Measurements from ENCODE around the gene ACTN4. TPM values are rescaled to one million over a fixed set of nuclear protein-coding genes. Genes with fewer than 3 reads are reported as not detected.

ACTN4 gene
- total RNA-seq, 1 experiment from 2014 or later = 399 TPM

GRCh38 chr19:38648769-38649304 is 1.4 kb downstream of the ACTN4 start:
- H3K9me3 ChIP-seq (replicated peaks) = no peaks in the 10 kb centered on the region
- peaks cover 49% of the 10 kb centered on the region for H3K4me1 ChIP-seq (replicated peaks)
- peak overlapping the region; percentile 93 for H3K4me3 ChIP-seq
- peak overlapping the region; percentile 86 for H3K27ac ChIP-seq
- peaks cover 49% of the 10 kb centered on the region for H3K36me3 ChIP-seq
- no peak for DNase-seq (ENCODE audit: low read depth in 1 of 2, low spot score in 2 of 2)
- no peaks in the 10 kb centered on the region for H3K27me3 ChIP-seq (replicated peaks)

- H3K27me3 ChIP-seq (replicated peaks) = no peaks in the 10 kb centered on the region
- H3K27ac ChIP-seq = peak overlapping the region; percentile 86
- no peak for DNase-seq (ENCODE audit: low read depth in 1 of 2, low spot score in 2 of 2)
- peaks cover 56% of the 10 kb centered on the region for H3K4me1 ChIP-seq (replicated peaks)
- no peaks in the 10 kb centered on the region for H3K9me3 ChIP-seq (replicated peaks)
- peaks cover 56% of the 10 kb centered on the region for H3K36me3 ChIP-seq
- H3K4me3 ChIP-seq = peak overlapping the region; percentile 93
Measured at GRCh38 chr19:38649305-38650171, 2.1 kb downstream of the ACTN4 start.

- peak overlapping the region; percentile 86 for H3K27ac ChIP-seq
- H3K4me3 ChIP-seq = peak overlapping the region; percentile 93
- H3K9me3 ChIP-seq (replicated peaks) = no peaks in the 10 kb centered on the region
- DNase-seq (ENCODE audit: low read depth in 1 of 2, low spot score in 2 of 2) = peak in 1 of 2 experiments; percentile 31
- peaks cover 63% of the 10 kb centered on the region for H3K4me1 ChIP-seq (replicated peaks)
- peaks cover 64% of the 10 kb centered on the region for H3K36me3 ChIP-seq
- H3K27me3 ChIP-seq (replicated peaks) = no peaks in the 10 kb centered on the region
Measured at GRCh38 chr19:38650172-38650775, 2.8 kb downstream of the ACTN4 start.

- no peaks in the 10 kb centered on the region for H3K27me3 ChIP-seq (replicated peaks)
- peak overlapping the region; percentile 93 for H3K4me3 ChIP-seq
- peak; percentile 74 to 88 for DNase-seq (ENCODE audit: low read depth in 1 of 2, low spot score in 2 of 2)
- H3K27ac ChIP-seq = peak overlapping the region; percentile 86
- H3K36me3 ChIP-seq = peaks cover 72% of the 10 kb centered on the region
- peaks cover 71% of the 10 kb centered on the region for H3K4me1 ChIP-seq (replicated peaks)
- H3K9me3 ChIP-seq (replicated peaks) = no peaks in the 10 kb centered on the region
Measured at GRCh38 chr19:38650911-38651584, 3.6 kb downstream of the ACTN4 start.

GRCh38 chr19:38653028-38653571 is 5.7 kb downstream of the ACTN4 start:
- Histone ChIP-seq H3K27ac (peak overlapping the region; percentile 86), H3K27me3 (replicated peaks) (no peaks in the 10 kb centered on the region), H3K9me3 (replicated peaks) (no peaks in the 10 kb centered on the region), H3K4me1 (replicated peaks) (peaks cover 86% of the 10 kb centered on the region), H3K4me3 (no peak overlapping the region), H3K36me3 (peaks cover 86% of the 10 kb centered on the region)
- peak in 1 of 2 experiments; percentile 39 for DNase-seq (ENCODE audit: low read depth in 1 of 2, low spot score in 2 of 2)

GRCh38 chr19:38654628-38655055 is 7.2 kb downstream of the ACTN4 start:
- Histone ChIP-seq H3K4me1 (replicated peaks) (peaks cover 100% of the 10 kb centered on the region), H3K4me3 (no peak overlapping the region), H3K9me3 (replicated peaks) (no peaks in the 10 kb centered on the region), H3K36me3 (peaks cover 75% of the 10 kb centered on the region), H3K27ac (peak overlapping the region; percentile 99), H3K27me3 (replicated peaks) (no peaks in the 10 kb centered on the region)
- peak in 1 of 2 experiments; percentile 56 for DNase-seq (ENCODE audit: low read depth in 1 of 2, low spot score in 2 of 2)

- no peak for DNase-seq (ENCODE audit: low read depth in 1 of 2, low spot score in 2 of 2)
- Histone ChIP-seq H3K9me3 (replicated peaks) (no peaks in the 10 kb centered on the region), H3K36me3 (peaks cover 72% of the 10 kb centered on the region), H3K4me1 (replicated peaks) (peaks cover 100% of the 10 kb centered on the region), H3K27me3 (replicated peaks) (no peaks in the 10 kb centered on the region), H3K27ac (peak overlapping the region; percentile 99), H3K4me3 (no peak overlapping the region)
Measured at GRCh38 chr19:38655148-38655824, 7.8 kb downstream of the ACTN4 start.

- H3K4me1 ChIP-seq (replicated peaks) = peaks cover 100% of the 10 kb centered on the region
- peak in 1 of 2 experiments; percentile 30 for DNase-seq (ENCODE audit: low read depth in 1 of 2, low spot score in 2 of 2)
Measured at GRCh38 chr19:38656171-38656981, 8.9 kb downstream of the ACTN4 start.

DNA sequence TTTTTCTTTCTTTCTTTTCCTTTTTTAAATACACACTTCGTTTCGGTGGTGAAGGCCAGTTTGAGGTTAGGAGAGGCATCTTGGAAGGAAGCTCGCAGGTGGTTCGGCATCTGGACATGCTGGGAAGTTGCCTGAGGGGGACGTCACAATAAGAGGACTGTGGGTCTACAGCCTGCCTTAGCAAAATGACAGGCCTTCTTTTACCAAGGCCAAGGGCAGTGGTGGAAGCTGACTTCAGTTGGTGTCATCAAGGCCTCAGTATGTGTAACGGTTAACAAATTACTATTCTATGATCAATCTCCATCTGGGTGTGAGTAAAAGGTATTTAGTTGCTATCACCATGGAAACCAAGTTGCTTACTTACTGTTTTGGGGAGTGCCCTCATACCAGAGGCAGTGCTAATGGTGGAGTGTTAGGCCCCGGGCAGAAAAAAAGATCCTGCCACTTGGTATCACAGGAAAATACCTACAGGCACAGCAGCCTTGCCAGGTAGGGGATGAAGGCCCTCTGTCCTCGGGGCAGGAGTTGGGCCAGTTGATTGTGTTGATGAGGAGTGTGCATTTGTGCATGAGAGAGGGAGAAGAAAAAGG is 10.3 kb downstream of the ACTN4 start:
- H3K4me3 ChIP-seq = no peak overlapping the region
- peaks cover 100% of the 10 kb centered on the region for H3K4me1 ChIP-seq (replicated peaks)
- no peaks in the 10 kb centered on the region for H3K27me3 ChIP-seq (replicated peaks)
- H3K9me3 ChIP-seq (replicated peaks) = no peaks in the 10 kb centered on the region
- DNase-seq (ENCODE audit: low read depth in 1 of 2, low spot score in 2 of 2) = peak; percentile 68 to 77
- peak overlapping the region; percentile 99 for H3K27ac ChIP-seq
- peaks cover 78% of the 10 kb centered on the region for H3K36me3 ChIP-seq

More at GRCh38 chr19:38656171-38656981, 8.9 kb downstream of the ACTN4 start:
- H3K27me3 ChIP-seq (replicated peaks) = no peaks in the 10 kb centered on the region
- H3K27ac ChIP-seq = peak overlapping the region; percentile 99
- no peaks in the 10 kb centered on the region for H3K9me3 ChIP-seq (replicated peaks)
- H3K4me3 ChIP-seq = no peak overlapping the region
- H3K36me3 ChIP-seq = peaks cover 78% of the 10 kb centered on the region

DNA sequence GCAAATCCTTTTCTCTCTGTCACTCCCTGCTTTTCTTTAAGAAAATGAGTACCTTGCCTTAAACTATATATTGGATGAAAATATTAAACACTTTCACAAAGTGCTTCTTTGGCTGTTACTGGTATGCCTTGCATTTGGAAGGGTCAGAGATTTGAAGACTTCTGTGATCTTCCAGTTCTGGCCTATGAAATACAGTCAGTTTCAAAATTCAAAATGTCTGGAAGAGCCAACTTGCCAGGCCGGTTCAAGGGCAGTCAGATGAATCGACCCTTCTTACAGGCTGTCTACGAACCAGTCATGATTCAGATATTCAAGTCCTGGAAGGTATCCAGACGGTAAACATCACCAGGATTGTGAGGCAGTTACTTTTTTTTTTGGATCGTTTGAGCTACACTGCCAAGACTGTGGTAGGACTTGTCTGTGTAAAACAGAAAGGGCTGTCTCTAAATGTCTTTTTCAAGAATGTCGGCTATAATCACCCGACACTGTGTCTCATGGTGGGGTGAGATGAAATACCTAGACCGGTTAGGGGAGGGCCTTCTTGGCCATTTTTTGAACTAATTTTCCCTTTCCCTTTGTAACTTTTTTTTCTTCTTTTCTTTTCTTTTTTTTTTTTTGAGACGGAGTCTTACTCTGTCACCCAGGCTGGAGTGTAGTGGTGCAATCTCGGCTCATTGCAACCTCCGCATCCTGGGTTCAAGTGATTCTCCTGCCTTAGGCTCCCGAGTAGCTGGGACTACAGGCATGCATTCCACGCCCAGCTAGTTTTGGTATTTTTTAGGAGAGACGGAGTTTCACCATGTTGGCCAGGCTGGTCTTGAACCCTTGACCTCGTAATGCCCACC is 11.2 kb downstream of the ACTN4 start:
- peak; percentile 86 to 93 for DNase-seq (ENCODE audit: low read depth in 1 of 2, low spot score in 2 of 2)
- peak overlapping the region; percentile 99 for H3K27ac ChIP-seq
- H3K4me1 ChIP-seq (replicated peaks) = peaks cover 100% of the 10 kb centered on the region
- H3K27me3 ChIP-seq (replicated peaks) = no peaks in the 10 kb centered on the region
- H3K9me3 ChIP-seq (replicated peaks) = no peaks in the 10 kb centered on the region
- H3K36me3 ChIP-seq = peaks cover 80% of the 10 kb centered on the region
- H3K4me3 ChIP-seq = no peak overlapping the region

GRCh38 chr19:38660724-38661123 is 13.3 kb downstream of the ACTN4 start:
- no peaks in the 10 kb centered on the region for H3K27me3 ChIP-seq (replicated peaks)
- no peaks in the 10 kb centered on the region for H3K9me3 ChIP-seq (replicated peaks)
- peaks cover 100% of the 10 kb centered on the region for H3K4me1 ChIP-seq (replicated peaks)
- H3K4me3 ChIP-seq = no peak overlapping the region
- H3K27ac ChIP-seq = peak overlapping the region; percentile 99
- no peak for DNase-seq (ENCODE audit: low read depth in 1 of 2, low spot score in 2 of 2)
- peaks cover 76% of the 10 kb centered on the region for H3K36me3 ChIP-seq

All from SJSA1 (cell line).